Common myeloid progenitor, CD34-positive (primary cell): ENCODE measurements around the gene HTT.

Source experiments
- CTCF ChIA-PET: fragments of 350-600 bp; sonication (Branson Sonifier 250); formaldehyde crosslinking; loops from one replicate; lab custom pipeline; 2021; ENCODE audit warnings: antibody characterized with exemption; lab: Charles Lee
- POLR2A ChIA-PET: fragments of 350-600 bp; sonication (Branson Sonifier 250); formaldehyde crosslinking; loops from one replicate; lab custom pipeline; 2021; ENCODE audit warnings: antibody characterized with exemption; lab: Charles Lee
- DNase-seq, 3 donors: peaks; one replicate each; pipeline versions ENCODE4 v3.0.0 to v3.0.0-alpha.2; 2013
- H3K27ac ChIP-seq, 2 experiments: 1 replicate in 1 of 2; 2 replicates in 1 of 2; pipeline ENCODE4 v1.7.0; 2013; ENCODE audit warnings: inconsistent platforms in 2 of 2, low read length in 2 of 2, mild to moderate bottlenecking in 2 of 2, low read depth in 1 of 2, moderate library complexity in 1 of 2; ENCODE audit not compliant: severe bottlenecking in 2 of 2, insufficient read depth in 1 of 2, poor library complexity in 1 of 2
- H3K27me3 ChIP-seq, 5 experiments: replicated peaks in 2 of 5; 1 replicate in 3 of 5; 2 replicates in 2 of 5; pipeline versions ENCODE4 v1.6.1 to v1.7.0; 2013; ENCODE audit warnings: low read length in 4 of 5, mild to moderate bottlenecking in 2 of 5, moderate library complexity in 2 of 5, inconsistent platforms in 1 of 5; ENCODE audit not compliant: insufficient read depth in 5 of 5, control insufficient read depth in 4 of 5
- H3K36me3 ChIP-seq, 4 experiments: 1 replicate in 2 of 4; 2 replicates in 2 of 4; pipeline versions ENCODE4 v1.6.1 to v1.7.0; 2013; ENCODE audit warnings: low read length in 3 of 4, control low read depth in 1 of 4, mild to moderate bottlenecking in 1 of 4; ENCODE audit not compliant: control insufficient read depth in 4 of 4, insufficient read depth in 4 of 4
- H3K4me1 ChIP-seq, 4 experiments: 1 replicate in 3 of 4; 2 replicates in 1 of 4; pipeline versions ENCODE4 v1.6.1 to v1.7.1; 2013; ENCODE audit warnings: low read length in 3 of 4, mild to moderate bottlenecking in 3 of 4, control low read depth in 1 of 4, inconsistent platforms in 1 of 4, moderate library complexity in 1 of 4; ENCODE audit not compliant: control insufficient read depth in 4 of 4, insufficient read depth in 4 of 4; ENCODE audit errors: control extremely low read depth in 1 of 4
- H3K4me3 ChIP-seq, 7 experiments: 1 replicate in 4 of 7; 2 replicates in 3 of 7; pipeline versions ENCODE4 v1.5.1 to v1.7.0; 2013; ENCODE audit warnings: mild to moderate bottlenecking in 7 of 7, low read length in 6 of 7, moderate library complexity in 6 of 7, inconsistent platforms in 2 of 7, low read depth in 2 of 7, control low read depth in 1 of 7; ENCODE audit not compliant: insufficient read depth in 4 of 7, control insufficient read depth in 1 of 7; ENCODE audit errors: extremely low read depth in 1 of 7
- H3K9me3 ChIP-seq, 5 experiments: 1 replicate in 4 of 5; 2 replicates in 1 of 5; pipeline versions ENCODE4 v1.6.1 to v1.7.1; 2013; ENCODE audit warnings: low read length in 4 of 5, mild to moderate bottlenecking in 2 of 5, inconsistent platforms in 1 of 5, low read depth in 1 of 5, moderate library complexity in 1 of 5; ENCODE audit not compliant: control insufficient read depth in 4 of 5, insufficient read depth in 2 of 5; ENCODE audit errors: control extremely low read depth in 1 of 5
- WGBS: methylation state at CpG from one replicate; pipeline ENCODE4 v1.1.5; 2013; ENCODE audit not compliant: insufficient coverage; 5-methylcytosine and 5-hydroxymethylcytosine counted together

HTT gene

DNA sequence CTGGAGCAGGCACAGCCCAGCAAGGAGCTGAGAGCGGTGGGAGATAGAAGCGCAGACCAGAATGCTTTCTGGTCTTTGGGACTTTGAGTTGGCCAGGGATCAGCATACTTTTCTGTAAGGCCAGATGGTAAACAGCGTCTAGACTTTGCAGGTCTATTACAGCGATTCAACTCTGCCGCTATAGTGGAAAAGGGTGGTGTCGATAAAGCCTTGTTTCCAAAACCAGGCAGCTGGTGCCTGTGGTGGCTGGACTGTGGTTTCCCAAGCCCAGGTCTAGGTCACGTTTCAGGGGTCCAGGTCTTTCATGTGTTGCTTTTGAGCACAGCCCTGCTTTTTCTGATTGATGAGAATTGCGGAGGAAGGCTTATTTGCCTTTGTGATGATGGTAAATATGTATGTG is 40.2 kb upstream of the HTT start:
- no peak for DNase-seq
- Histone ChIP-seq H3K4me3 (no peak overlapping the region), H3K9me3 (no peaks in the 10 kb centered on the region), H3K27me3 (no peaks in the 10 kb centered on the region), H3K36me3 (no peaks in the 10 kb centered on the region), H3K27ac (no peak overlapping the region), H3K4me1 (peaks cover 0 to 17% (median 13%) of the 10 kb centered on the region in 4 experiments)
- CTCF ChIA-PET, result interaction anchor here (0.8 to 2.0 kb wide), 5 partner anchors 10 to 83 kb away, joined by 3 to 7 read pairs (median 3); no protein-coding TSS in a partner anchor
- 94% methylated on average over 7 of the region's 8 CpGs for WGBS
- POLR2A ChIA-PET, result no interaction called here

DNA sequence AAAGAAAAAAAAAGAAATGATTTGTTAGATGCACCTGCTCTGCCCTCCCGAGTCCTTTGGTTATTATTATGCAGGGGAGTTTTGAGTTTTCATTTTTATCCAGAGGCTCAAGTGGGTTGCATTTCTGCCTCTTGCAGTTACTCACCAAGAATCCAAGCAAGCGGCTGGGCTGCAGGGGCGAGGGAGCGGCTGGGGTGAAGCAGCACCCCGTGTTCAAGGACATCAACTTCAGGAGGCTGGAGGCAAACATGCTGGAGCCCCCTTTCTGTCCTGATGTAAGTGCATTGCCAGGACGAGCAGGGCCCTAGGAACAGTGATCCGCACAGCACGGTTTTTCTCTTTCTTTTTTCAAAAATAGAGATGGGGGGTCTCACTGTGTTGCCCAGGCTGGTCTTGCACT is 39.2 kb upstream of the HTT start:
- Histone ChIP-seq H3K4me1 (peaks cover 0 to 17% (median 13%) of the 10 kb centered on the region in 4 experiments), H3K27ac (no peak overlapping the region), H3K9me3 (no peaks in the 10 kb centered on the region), H3K27me3 (no peaks in the 10 kb centered on the region), H3K4me3 (no peak overlapping the region), H3K36me3 (no peaks in the 10 kb centered on the region)
- ChIA-PET POLR2A (no interaction called here), CTCF (interaction anchor here (0.6 to 2.0 kb wide), 4 partner anchors 9 to 73 kb away, joined by 3 to 7 read pairs (median 4); no protein-coding TSS in a partner anchor)
- no peak for DNase-seq
- WGBS, result 99% methylated on average over 7 of the region's 8 CpGs

DNA sequence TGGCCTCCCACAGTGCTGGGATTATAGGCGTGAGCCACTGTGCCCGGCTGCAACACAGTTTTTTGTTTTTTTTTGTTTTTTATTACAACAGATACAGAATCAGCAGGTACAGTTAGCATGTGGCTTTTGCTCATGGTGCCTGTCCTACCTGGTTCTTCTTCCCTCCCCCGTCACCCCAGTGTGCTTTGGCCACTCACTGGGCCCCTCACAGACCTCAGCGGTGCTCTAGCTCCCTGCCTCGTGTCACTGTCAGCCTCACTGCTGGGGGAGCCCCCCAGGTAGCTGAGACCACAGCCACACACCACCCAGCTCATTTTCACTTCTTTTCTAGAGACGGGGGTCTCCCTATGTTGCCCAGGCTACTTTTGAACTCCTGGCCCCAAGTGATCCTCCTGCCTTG is 38.8 kb upstream of the HTT start:
- ChIA-PET CTCF (interaction anchor here (0.6 to 0.7 kb wide), 2 partner anchors 57 to 73 kb away, joined by 3 read pairs; no protein-coding TSS in a partner anchor), POLR2A (no interaction called here)
- no peak overlapping the region for H3K4me3 ChIP-seq

DNA sequence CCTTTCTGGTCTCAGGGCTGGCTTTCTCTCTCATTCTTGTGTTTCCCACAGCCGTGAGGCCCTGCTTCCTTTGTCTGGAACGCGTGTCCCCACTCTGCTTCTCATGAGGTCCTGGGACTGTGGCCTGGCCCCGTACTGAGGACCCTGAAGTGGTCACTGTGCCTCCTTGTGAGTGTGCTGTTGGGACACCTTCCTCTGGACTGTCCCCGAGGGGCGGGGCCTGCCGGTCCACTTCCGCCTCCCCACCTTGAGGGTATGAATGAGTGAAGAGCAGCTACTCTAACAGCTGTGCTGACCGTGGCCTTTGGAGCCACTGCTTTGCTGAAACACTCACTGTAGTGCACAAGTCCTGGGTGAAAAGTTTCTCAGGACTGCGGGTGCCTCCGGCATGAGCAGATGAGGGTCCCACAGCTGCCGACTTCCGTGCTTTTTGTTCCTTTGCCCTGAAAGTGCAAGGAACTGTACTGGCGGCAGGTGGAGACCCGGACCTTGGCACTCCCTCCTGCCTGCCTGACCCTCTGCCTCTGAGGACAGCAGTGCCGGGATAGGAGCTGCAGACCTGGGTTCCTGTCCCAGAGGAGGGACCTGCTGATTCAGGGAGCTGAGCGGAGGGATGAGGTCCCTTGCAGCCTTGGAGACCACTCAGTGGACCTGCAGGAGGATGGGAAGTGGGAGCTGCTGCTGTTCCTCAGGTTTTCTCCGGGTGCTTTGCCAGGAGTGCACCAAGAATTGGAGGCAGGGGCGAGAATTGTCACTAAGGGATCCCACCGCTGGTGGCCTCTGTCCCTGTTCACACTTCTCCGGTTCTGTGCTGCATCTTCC is 38.1 kb upstream of the HTT start:
- 88% methylated on average over 13 of the region's 21 CpGs for WGBS
- ChIA-PET CTCF (interaction anchor here (0.7 to 2.6 kb wide), 5 partner anchors 19 to 82 kb away, joined by 3 to 13 read pairs (median 3); no protein-coding TSS in a partner anchor), POLR2A (interaction anchor here (0.6 kb wide), 1 partner anchor 85 kb away, joined by 3 read pairs; no protein-coding TSS in a partner anchor)
- H3K36me3 ChIP-seq, result no peaks in the 10 kb centered on the region
- H3K27me3 ChIP-seq, result no peaks in the 10 kb centered on the region
- no peak overlapping the region for H3K4me3 ChIP-seq
- no peaks in the 10 kb centered on the region for H3K9me3 ChIP-seq
- H3K4me1 ChIP-seq, result peaks cover 0 to 27% (median 18%) of the 10 kb centered on the region in 4 experiments
- H3K27ac ChIP-seq, result no peak overlapping the region
- DNase-seq, result no peak

More for the DNA sequence above, 38.8 kb upstream of the HTT start:
- H3K27ac ChIP-seq, result no peak overlapping the region
- no peaks in the 10 kb centered on the region for H3K36me3 ChIP-seq
- H3K27me3 ChIP-seq, result no peaks in the 10 kb centered on the region
- no peaks in the 10 kb centered on the region for H3K9me3 ChIP-seq
- no peak for DNase-seq
- peaks cover 0 to 20% (median 13%) of the 10 kb centered on the region in 4 experiments for H3K4me1 ChIP-seq
- WGBS, result 91% methylated on average over 4 of the region's 6 CpGs

DNA sequence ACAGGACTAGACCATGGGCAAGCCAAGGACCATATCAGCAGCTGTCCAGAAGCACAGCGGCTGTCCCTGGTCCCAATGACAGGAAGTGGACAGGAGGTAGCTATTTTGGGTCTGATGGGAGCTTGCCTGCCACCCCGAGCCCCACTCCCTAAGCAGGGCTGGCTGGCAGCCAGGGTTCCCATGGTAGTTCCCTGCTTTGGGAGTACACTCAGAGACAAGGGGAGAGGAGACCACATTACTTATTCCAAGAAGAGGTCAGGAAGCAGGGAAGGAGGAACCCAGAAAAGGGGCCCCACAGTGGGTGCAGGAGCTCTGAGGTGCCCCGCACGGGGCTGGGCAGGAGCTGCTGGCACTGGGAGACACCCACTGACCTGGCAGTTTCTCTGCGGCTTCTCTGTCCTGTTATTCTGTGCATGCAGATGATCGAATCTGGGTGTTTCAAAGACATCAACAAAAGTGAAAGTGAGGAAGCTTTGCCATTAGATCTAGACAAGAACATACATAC is 36.5 kb upstream of the HTT start:
- ChIA-PET POLR2A (interaction anchor here (1.1 kb wide), 1 partner anchor 65 kb away, joined by 5 read pairs; no protein-coding TSS in a partner anchor), CTCF (interaction anchor here (0.6 to 2.6 kb wide), 9 partner anchors 28 to 333 kb away, joined by 3 to 13 read pairs (median 3); partner anchors contain the start of genes GRK4 and NOP14)
- peak in 2 of 3 donors; percentile 73 to 78 for DNase-seq
- no peak overlapping the region for H3K27ac ChIP-seq
- no peaks in the 10 kb centered on the region for H3K27me3 ChIP-seq
- H3K36me3 ChIP-seq, result no peaks in the 10 kb centered on the region
- 0% methylated on average over 2 of the region's 6 CpGs for WGBS
- H3K4me3 ChIP-seq, result peak overlapping the region in 6 of 7 experiments; percentile 13 to 76 (median 57)
- H3K9me3 ChIP-seq, result no peaks in the 10 kb centered on the region
- peaks cover 0 to 40% (median 24%) of the 10 kb centered on the region in 4 experiments for H3K4me1 ChIP-seq

DNA sequence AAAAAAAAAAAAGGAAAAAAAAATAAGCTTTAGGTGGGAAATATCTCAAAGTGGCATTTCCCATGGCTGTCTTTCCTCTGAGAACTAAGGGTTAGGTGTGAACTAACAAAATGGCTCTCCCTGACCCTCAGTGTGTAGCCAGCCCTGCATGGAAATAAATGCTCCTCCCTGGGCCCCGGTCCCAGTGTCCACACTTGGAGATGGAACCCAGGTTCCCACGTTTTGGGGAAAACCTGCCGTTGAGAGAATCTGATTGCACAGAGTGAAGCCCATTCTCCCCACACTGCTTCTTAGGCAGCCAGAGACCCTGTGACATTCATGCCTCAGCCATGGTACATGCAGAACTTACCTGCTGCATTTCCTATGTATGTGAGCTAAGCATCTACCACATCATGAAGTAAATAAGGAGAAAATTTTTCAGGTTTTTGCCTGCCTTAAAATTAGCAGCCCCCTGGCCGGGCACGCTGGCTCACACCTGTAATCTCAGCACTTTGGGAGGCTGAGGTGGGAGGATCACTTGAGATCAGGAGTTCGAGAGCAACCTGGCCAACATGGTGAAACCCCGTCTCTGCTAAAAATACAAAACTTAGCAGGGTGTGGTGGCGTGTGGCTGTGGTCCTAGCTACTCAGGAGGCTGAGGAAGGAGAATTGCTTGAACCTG is 34.6 kb upstream of the HTT start:
- H3K36me3 ChIP-seq, result no peaks in the 10 kb centered on the region
- no peak overlapping the region for H3K4me3 ChIP-seq
- WGBS, result 97% methylated on average over 6 of the region's 8 CpGs
- peaks cover 0 to 44% (median 26%) of the 10 kb centered on the region in 4 experiments for H3K4me1 ChIP-seq
- ChIA-PET POLR2A (no interaction called here), CTCF (interaction anchor here (1.3 to 1.5 kb wide), 2 partner anchors 27 to 62 kb away, joined by 3 to 5 read pairs; no protein-coding TSS in a partner anchor)
- no peaks in the 10 kb centered on the region for H3K27me3 ChIP-seq
- H3K9me3 ChIP-seq, result no peaks in the 10 kb centered on the region
- no peak overlapping the region for H3K27ac ChIP-seq
- DNase-seq, result no peak
